RWPE2 (cell line): ENCODE measurements around the gene LDLRAD4.

Experiments used
- ATAC-seq: fragments of 200-7000 bp; cut with Tn5 transposase; 3 replicates; pipeline ENCODE4 v1.9.1; 2021; ENCODE audit warnings: low read depth
- DNase-seq: peaks from one replicate; pipeline ENCODE4 v3.0.0-alpha.2; 2020; ENCODE audit warnings: low spot score
- H3K27ac ChIP-seq: fragments of 450-650 bp; 2 replicates; pipeline ENCODE4 v1.5.1; 2017; ENCODE audit warnings: mild to moderate bottlenecking; ENCODE audit not compliant: poor library complexity, severe bottlenecking
- H3K27me3 ChIP-seq: fragments of 250-450 bp; sonication (Bioruptor Pico); 2 replicates; pipeline ENCODE4 v1.5.1; 2021; ENCODE audit warnings: mild to moderate bottlenecking, moderate library complexity; ENCODE audit not compliant: insufficient read depth, poor library complexity, severe bottlenecking
- H3K36me3 ChIP-seq: fragments of 250-450 bp; sonication (Bioruptor Pico); 2 replicates; pipeline ENCODE4 v1.5.1; 2020; ENCODE audit warnings: low read depth, mild to moderate bottlenecking, moderate library complexity
- H3K4me1 ChIP-seq: fragments of 250-450 bp; sonication (Bioruptor Pico); 2 replicates; pipeline ENCODE4 v1.5.1; 2021; ENCODE audit warnings: mild to moderate bottlenecking, moderate library complexity; ENCODE audit not compliant: insufficient read depth, poor library complexity, severe bottlenecking
- H3K4me3 ChIP-seq: fragments of 250-450 bp; sonication (Bioruptor Pico); 2 replicates; pipeline ENCODE4 v1.5.1; 2021; ENCODE audit warnings: mild to moderate bottlenecking, moderate library complexity; ENCODE audit not compliant: severe bottlenecking
- H3K9me3 ChIP-seq: fragments of 250-450 bp; sonication (Bioruptor Pico); 2 replicates; pipeline ENCODE4 v1.5.1; 2021; ENCODE audit warnings: mild to moderate bottlenecking, moderate library complexity; ENCODE audit not compliant: severe bottlenecking
- CTCF ChIP-seq: fragments of 450-650 bp; IDR thresholded peaks from one replicate; pipeline ENCODE4 v1.5.1; 2017; ENCODE audit warnings: mild to moderate bottlenecking, moderate library complexity; ENCODE audit not compliant: poor library complexity, severe bottlenecking

Gene LDLRAD4

GRCh38 chr18:13303756-13304364 is 85.3 kb downstream of the LDLRAD4 start:
- no peak for TF ChIP-seq CTCF
- DNase-seq (no peak), ATAC-seq (no peak)
- no peaks in the 10 kb centered on the region for H3K4me1 ChIP-seq
- no peaks in the 10 kb centered on the region for H3K27me3 ChIP-seq
- H3K4me3 ChIP-seq = no peak overlapping the region
- no peaks in the 10 kb centered on the region for H3K9me3 ChIP-seq
- no peaks in the 10 kb centered on the region for H3K36me3 ChIP-seq
- H3K27ac ChIP-seq = no peak overlapping the region

- no peaks in the 10 kb centered on the region for H3K4me1 ChIP-seq
- DNase-seq = no peak
- H3K4me3 ChIP-seq = no peak overlapping the region
- no peaks in the 10 kb centered on the region for H3K27me3 ChIP-seq
- TF ChIP-seq CTCF = no peak
- no peak overlapping the region for H3K27ac ChIP-seq
- H3K36me3 ChIP-seq = no peaks in the 10 kb centered on the region
- no peak for ATAC-seq
- H3K9me3 ChIP-seq = no peaks in the 10 kb centered on the region
Measured at GRCh38 chr18:13305301-13305700, 86.7 kb downstream of the LDLRAD4 start.

- H3K36me3 ChIP-seq = no peaks in the 10 kb centered on the region
- H3K9me3 ChIP-seq = no peaks in the 10 kb centered on the region
- DNase-seq (no peak), ATAC-seq (no peak)
- no peaks in the 10 kb centered on the region for H3K27me3 ChIP-seq
- H3K4me3 ChIP-seq = no peak overlapping the region
- no peaks in the 10 kb centered on the region for H3K4me1 ChIP-seq
- H3K27ac ChIP-seq = no peak overlapping the region
- TF ChIP-seq CTCF = no peak
Measured at GRCh38 chr18:13306583-13306982, 88.0 kb downstream of the LDLRAD4 start.

- H3K36me3 ChIP-seq = no peaks in the 10 kb centered on the region
- TF ChIP-seq CTCF = no peak
- H3K27me3 ChIP-seq = no peaks in the 10 kb centered on the region
- H3K9me3 ChIP-seq = no peaks in the 10 kb centered on the region
- no peak for ATAC-seq
- H3K27ac ChIP-seq = no peak overlapping the region
- H3K4me1 ChIP-seq = no peaks in the 10 kb centered on the region
- DNase-seq = no peak
- H3K4me3 ChIP-seq = no peak overlapping the region
Measured at GRCh38 chr18:13308369-13308768, 89.8 kb downstream of the LDLRAD4 start.

GRCh38 chr18:13309031-13309747 is 90.6 kb downstream of the LDLRAD4 start:
- Histone ChIP-seq H3K27ac (no peak overlapping the region), H3K9me3 (no peaks in the 10 kb centered on the region), H3K4me3 (no peak overlapping the region), H3K4me1 (no peaks in the 10 kb centered on the region), H3K27me3 (no peaks in the 10 kb centered on the region), H3K36me3 (no peaks in the 10 kb centered on the region)
- TF ChIP-seq CTCF = no peak
- ATAC-seq = no peak
- DNase-seq = no peak
